AG04449 (cell line): ENCODE measurements around the gene AQP2.

Experiments used
- CTCF ChIA-PET: fragments of 350-600 bp; formaldehyde crosslinking; extraction: SDS; loops from one replicate; lab custom pipeline; 2021; ENCODE audit warnings: antibody characterized with exemption; lab: Yijun Ruan, JAX
- POLR2A ChIA-PET: fragments of 400-600, 350-600 bp; formaldehyde crosslinking; extraction: SDS; loops from one replicate; lab custom pipeline; 2020; ENCODE audit warnings: antibody characterized with exemption, inconsistent platforms; lab: Yijun Ruan, JAX
- DNase-seq: peaks from one replicate; pipeline ENCODE4 v3.0.0-alpha.2; 2010; ENCODE audit warnings: low read depth, low spot score
- H3K4me3 ChIP-seq: 2 replicates; pipeline ENCODE4 v1.5.1; 2011; ENCODE audit warnings: low read depth, mild to moderate bottlenecking, control low read depth, low read length
- TF ChIP-seq, protein P1 (sequence below): IDR thresholded peaks from one replicate; pipeline ENCODE4 v1.5.1; 2011; ENCODE audit warnings: mild to moderate bottlenecking, moderate library complexity, low read length, control low read depth, inconsistent platforms; ENCODE audit not compliant: insufficient read depth; ENCODE audit errors: missing control alignments

AQP2 gene

DNA sequence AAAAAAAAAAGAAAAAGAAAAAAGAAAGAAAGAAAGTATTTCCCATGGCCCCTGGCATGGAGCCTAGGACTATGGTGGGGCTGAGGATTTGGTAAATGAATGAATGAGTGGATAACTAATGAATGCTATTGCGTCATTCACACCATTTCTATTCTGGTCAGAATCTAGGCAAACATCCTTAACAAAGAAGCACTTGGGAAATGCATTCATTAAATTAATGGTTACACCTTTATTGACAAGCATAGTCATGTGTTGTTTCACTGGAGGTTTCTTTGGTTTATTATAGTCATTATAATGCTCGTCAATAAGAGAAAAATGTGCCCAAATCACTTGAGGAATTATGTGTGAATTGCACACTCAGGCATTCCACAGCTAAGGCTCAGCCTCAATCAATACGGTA is 13.6 kb upstream of the AQP2 start:
- TF ChIP-seq, protein P1, sequence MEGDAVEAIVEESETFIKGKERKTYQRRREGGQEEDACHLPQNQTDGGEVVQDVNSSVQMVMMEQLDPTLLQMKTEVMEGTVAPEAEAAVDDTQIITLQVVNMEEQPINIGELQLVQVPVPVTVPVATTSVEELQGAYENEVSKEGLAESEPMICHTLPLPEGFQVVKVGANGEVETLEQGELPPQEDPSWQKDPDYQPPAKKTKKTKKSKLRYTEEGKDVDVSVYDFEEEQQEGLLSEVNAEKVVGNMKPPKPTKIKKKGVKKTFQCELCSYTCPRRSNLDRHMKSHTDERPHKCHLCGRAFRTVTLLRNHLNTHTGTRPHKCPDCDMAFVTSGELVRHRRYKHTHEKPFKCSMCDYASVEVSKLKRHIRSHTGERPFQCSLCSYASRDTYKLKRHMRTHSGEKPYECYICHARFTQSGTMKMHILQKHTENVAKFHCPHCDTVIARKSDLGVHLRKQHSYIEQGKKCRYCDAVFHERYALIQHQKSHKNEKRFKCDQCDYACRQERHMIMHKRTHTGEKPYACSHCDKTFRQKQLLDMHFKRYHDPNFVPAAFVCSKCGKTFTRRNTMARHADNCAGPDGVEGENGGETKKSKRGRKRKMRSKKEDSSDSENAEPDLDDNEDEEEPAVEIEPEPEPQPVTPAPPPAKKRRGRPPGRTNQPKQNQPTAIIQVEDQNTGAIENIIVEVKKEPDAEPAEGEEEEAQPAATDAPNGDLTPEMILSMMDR, result no peak
- H3K4me3 ChIP-seq, result no peak overlapping the region
- CTCF ChIA-PET, result interaction anchor here (0.7 to 11.8 kb wide), 5 partner anchors 9 to 175 kb away, joined by 3 to 173 read pairs (median 5); partner anchors contain the start of gene COX14
- POLR2A ChIA-PET, result no interaction called here
- DNase-seq, result no peak

DNA sequence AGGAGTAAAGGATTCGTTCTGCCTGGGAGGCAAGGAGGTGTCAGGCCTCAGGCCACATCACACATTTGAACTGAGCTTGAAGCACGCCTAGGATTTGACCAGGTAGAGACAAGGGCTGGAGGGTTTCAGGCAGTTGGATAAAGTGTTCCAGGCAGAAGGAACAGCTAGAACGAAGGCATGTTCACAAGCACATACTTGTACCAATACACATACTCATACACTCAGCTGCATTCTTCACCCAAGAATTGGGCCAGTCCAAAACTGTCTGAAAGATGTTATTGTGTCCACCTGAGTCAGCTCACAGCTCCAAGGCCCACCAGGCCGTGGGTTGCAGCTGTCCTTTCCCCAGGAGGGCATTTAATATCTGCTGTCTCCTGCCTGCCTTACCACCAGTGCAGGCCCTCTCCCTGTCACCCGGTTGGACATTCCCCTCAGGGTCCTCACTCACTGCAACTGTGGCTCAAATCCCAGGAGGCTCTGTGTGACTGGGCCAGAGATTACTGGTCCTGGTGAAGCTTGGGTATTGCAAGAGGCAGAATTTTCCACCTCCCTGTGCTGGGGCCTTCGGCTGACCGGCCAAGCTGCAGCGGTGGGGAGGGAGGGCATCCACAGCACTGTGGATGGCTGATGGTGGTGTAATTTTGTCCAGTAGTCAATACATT is 12.8 kb upstream of the AQP2 start:
- DNase-seq, result no peak
- H3K4me3 ChIP-seq, result no peak overlapping the region
- ChIA-PET POLR2A (no interaction called here), CTCF (interaction anchor here (0.7 to 11.8 kb wide), 5 partner anchors 10 to 174 kb away, joined by 3 to 173 read pairs (median 5); partner anchors contain the start of gene COX14)
- TF ChIP-seq, protein P1, result no peak

DNA sequence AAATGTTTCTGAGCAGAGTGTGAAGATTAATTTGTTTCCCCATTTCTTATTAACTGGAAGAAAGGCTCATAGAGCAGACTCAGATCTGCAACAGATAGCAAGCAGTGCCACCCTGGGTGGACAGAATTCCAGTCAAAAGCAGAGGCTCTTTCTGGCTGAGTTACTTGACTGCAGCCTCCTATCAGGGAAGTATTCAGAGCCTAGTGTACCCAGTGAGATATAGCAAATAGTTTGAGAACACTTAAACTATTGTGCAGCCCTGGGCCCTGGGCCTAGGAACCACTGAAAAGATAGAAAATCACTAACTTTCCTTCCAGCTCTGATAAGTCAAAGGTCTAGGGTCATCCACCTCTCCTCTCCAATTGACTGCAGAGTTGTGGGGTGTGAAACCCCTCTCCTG is 11.2 kb upstream of the AQP2 start:
- ChIA-PET POLR2A (no interaction called here), CTCF (interaction anchor here (0.6 to 5.2 kb wide), 5 partner anchors 10 to 572 kb away, joined by 3 to 39 read pairs (median 3); no protein-coding TSS in a partner anchor)
- TF ChIP-seq, protein P1, result no peak
- H3K4me3 ChIP-seq, result no peak overlapping the region
- no peak for DNase-seq

DNA sequence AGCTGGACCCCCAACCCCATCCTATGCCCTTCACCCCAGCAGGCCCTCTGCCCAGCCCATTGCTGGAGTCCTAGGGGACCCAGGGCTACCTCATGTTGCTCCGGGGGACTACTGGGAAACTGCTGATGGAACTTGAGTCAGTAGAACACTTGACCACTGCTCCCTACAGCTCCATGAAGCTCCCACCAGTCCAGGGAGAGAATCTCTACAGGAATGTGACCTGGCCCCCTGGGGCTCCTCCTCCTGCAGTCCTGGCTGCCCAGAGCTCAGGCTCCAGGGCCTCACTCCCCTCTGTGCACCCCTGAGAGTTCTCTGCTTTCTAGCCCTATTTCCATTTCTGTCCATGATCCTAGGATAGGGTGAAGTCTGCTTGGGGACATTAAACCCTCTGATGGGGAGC is 10.8 kb upstream of the AQP2 start:
- DNase-seq, result no peak
- POLR2A ChIA-PET, result no interaction called here
- CTCF ChIA-PET, result interaction anchor here (0.6 to 5.2 kb wide), 6 partner anchors 10 to 572 kb away, joined by 3 to 39 read pairs (median 3); no protein-coding TSS in a partner anchor
- TF ChIP-seq, protein P1, result no peak
- no peak overlapping the region for H3K4me3 ChIP-seq

DNA sequence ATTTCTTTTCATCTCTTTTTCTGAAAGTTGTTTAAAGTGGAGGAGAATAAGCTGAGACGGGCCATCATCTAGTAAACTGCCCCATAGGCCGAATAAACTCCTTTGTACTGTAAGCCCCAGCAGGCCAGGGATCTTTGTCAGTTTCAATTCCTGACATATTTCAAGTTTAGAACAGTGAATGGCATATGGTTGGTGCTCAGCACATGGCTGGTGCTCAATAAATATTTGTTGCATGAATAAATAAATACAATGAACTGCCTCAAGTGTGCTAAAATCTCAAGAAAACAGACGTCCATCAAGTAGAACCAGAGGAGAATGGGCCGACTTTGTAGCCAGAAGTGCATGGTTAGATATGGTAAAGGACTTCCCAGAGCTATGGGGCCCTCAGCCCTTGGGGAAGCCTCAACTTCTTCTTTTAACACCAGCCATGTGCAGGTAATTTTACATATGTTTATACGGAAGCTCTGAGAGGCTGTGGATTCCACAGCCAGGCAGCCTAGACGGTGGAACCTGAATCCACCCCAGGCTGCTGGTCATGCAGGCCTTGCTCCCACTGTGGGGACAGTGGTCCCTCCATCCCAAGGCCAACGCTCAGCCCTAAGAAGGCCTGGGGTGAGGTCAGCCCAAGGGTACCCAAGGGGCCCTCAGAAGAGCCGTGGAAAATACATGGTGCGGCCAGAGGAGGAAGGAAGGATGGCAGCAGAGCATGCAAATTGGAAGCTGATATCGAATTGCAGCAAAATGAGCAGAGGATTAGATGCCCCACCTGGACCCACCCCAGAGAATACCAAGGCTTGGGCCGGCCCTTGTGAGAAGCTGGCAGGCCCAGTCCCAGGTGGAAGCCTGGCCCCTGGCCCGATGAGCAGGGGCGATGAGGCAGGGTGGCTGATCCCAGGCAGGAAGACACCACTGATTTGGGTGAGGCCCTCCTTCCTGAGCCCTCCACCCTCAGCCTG is 8.7 kb upstream of the AQP2 start:
- ChIA-PET CTCF (interaction anchor here (0.7 to 5.2 kb wide), 10 partner anchors 9 to 179 kb away, joined by 3 to 39 read pairs (median 4); no protein-coding TSS in a partner anchor), POLR2A (no interaction called here)
- no peak overlapping the region for H3K4me3 ChIP-seq
- TF ChIP-seq, protein P1, result no peak
- DNase-seq, result no peak
